ENCODE data around the gene HOXC4.

GRCh38 chr12:54032086-54032619, 21.5 kb upstream of the HOXC4 start:
- TF ChIP-seq CTCF (conservative IDR thresholded peaks at IDR 0.05; ENCODE audit: low read depth, low read length) (no peak), EZH2 (IDR thresholded peaks at IDR 0.05; ENCODE audit: borderline replicate concordance, low read depth, low read length, poor library complexity, severe bottlenecking) (no peak)
